Stimulated activated CD8-positive, alpha-beta memory T cell treated with anti-CD3 and anti-CD28 coated beads, Interleukin-4, amount 100 ng/mL, for 4 hours (primary cell): ENCODE results near the gene YKT6.
A peak's percentile ranks its signal among the peaks of the same experiment; 100 is the strongest.

Experiments used
- DNase-seq, 2 donors: peaks; one replicate each; pipeline ENCODE4 v3.0.0-alpha.2; 2020; ENCODE audit warnings: low read depth in 2 of 2, low spot score in 1 of 2

The YKT6 gene

DNA sequence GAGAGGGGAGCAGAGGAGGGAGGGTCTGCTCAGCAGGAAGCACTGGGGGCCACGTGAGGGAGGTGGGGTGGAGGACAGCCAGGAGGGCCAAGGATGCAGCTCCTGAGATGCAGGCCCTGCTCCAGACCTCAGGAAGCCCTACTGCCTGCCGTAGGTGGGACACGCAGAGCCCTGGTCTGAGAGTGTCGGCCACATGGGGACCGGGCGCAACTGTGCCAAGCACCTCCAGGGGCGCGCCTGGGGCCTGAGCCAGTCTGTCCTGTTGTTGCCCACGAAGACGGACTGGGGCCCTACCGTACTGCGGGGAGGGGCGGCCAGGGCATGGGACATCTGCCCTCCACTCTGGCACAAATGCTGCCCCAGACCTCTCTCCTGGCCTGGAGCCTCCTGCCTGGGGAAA is 31.6 kb downstream of the YKT6 start:
- DNase-seq: no peak

- no peak for DNase-seq
Observed at GRCh38 chr7:44232901-44233715, 32.3 kb downstream of the YKT6 start.

DNA sequence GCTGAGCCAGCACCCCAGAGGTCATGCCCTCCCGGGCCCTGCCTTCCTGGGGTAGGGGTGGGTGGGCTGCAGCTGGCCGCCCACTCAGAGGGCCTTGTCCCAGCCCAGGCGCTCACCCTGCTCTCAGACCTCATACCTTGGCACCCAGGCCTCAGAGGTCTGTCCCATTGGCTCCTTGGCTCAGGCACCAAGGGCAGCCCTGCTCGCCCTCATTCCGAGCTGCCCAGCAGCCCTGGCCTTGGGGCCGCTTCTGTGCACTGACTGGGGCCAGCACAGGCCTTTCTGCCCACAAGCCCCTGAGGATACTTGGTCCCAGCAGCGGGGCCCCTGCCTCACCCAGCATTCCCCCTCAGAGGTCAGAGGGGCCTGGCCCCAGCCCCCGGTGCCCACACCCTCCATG is 34.3 kb downstream of the YKT6 start:
- DNase-seq: no peak

GRCh38 chr7:44235582-44236332 is 35.0 kb downstream of the YKT6 start:
- no peak for DNase-seq

DNA sequence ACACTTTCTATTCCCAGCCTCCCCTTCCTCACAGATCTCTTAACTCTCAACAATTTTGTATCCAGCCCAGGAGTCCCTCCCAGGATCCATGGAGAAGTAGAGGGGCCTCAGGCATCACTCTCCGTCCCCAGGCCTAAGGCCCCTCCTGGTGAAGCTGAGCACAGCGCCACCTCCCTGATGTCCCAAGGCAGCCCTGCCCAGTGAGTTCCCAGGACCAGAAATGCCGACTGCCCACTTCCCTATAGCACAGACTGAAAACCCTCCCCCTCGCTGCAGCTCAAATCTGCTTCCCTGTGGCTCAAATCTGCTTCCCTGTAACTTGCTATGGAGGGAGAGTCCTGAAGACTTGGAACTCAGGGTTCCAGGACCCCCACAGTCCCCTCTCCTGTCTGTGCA is 35.6 kb downstream of the YKT6 start:
- DNase-seq: no peak

- no peak for DNase-seq
Observed at GRCh38 chr7:44237696-44238095, 36.9 kb downstream of the YKT6 start.

DNA sequence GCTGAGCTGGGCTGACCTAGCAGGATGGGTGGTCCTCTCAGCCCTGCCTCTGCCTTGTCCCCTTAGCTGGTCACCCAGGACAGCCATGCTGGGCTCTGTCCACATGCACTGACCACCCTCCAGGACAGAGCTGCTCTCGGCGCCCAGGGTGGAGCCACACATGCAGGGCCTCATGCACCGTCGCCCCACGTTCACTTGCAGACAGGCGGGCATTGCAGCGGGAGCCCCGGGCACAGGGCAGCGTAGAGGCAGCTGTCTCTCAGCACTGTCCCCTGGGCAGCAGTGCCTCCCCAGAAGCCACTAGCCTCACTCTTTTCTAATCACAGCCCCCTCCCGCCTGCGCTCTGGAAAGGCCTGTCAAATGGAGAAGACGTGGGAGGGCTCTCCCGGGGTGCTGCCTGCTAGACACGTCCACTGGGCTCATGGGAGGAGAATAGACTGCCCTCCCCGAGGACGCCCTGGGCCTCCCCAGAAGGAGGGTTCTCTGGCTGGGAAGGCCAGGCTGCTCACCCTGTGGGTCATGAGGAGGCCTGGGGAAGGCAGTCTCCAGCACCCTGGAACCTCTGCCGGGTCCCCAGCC is 37.4 kb downstream of the YKT6 start:
- no peak for DNase-seq

GRCh38 chr7:44239361-44239760 is 38.6 kb downstream of the YKT6 start:
- DNase-seq: no peak

DNA sequence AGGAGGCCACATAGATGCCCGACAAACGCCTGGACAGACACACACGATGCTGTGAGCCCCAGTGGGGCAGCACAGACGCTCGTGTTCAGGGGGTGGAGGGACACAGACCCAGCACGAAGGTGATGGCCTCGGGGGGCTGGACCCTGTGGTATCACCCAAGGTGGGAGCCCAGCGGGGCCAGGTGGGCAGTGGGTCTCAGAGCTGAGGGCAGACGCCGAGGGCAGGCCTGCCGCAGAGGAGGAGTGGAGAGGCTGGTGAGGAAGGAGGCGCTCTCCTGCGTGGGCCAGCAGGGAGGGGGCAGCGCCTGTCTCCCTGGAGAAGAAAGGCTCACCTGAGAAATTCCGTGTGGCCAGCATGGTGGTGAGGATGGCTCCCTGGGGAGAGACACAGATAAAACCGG is 39.6 kb downstream of the YKT6 start:
- no peak for DNase-seq

DNA sequence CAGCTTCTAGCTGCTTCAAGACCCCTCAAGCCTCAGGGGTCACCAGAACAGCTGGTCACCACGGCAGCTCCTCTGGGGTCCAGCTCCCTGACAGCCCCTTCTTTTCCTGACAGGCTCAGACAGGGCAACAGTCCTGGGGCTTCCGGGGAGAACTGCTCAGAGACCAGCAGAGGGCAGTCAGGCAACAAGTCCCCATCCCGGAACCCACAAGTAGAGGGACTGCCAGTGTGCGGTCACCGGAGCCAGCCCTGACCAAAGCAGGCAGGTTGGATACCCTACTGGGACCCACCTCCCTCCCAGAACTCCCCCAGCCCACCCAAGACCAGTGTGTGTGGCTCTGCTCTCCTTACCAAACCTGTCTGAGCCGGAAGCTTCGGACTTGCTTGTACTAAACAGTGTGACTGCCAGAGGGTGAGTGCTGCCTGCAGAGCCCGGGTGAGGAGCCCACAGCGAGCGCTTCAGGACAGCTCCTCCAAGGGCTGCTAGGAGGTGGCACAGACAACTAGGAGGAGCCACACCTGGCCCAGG is 40.3 kb downstream of the YKT6 start:
- DNase-seq: peak; percentile 22

DNA sequence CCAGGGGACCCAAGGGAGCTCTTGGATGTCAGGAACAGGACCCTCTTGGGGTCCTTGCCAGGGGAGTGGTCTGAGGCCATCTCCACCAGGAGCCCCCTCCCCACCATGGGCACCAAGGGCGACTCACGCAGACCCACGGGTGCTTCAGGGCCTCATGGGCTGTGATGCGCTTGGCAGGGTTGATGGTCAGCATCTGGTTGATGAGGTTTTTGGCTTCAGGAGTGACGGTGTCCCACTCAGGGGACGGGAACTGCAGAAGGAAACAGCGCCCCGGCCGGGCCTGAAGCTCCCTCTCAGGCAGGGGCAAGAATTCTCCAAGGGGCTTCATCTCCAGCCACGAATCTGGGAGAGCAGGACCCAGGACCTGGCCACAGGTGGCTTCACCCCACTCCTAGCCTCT is 41.3 kb downstream of the YKT6 start:
- no peak for DNase-seq

DNA sequence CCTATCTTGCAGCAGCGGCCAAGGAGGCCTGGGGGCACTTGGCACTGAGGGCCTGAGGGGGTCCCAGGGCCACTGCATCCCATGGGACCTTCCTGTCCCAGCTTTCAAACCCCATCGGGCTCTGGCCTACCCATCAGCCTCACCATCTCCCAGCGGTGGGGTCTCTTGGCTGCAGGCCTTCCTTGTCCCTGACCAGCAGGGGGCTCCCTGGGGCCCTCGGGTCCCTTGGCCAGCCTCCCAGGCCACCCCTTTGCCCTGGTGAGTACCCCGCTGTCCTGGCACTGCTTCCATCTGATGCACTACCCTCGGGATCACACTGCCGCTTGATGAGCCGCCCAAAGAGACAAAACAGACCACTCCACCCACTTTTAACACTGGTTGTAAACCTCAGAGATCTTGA is 43.5 kb downstream of the YKT6 start:
- DNase-seq: no peak

- no peak for DNase-seq
Observed at GRCh38 chr7:44246396-44247113, 45.8 kb downstream of the YKT6 start.

DNA sequence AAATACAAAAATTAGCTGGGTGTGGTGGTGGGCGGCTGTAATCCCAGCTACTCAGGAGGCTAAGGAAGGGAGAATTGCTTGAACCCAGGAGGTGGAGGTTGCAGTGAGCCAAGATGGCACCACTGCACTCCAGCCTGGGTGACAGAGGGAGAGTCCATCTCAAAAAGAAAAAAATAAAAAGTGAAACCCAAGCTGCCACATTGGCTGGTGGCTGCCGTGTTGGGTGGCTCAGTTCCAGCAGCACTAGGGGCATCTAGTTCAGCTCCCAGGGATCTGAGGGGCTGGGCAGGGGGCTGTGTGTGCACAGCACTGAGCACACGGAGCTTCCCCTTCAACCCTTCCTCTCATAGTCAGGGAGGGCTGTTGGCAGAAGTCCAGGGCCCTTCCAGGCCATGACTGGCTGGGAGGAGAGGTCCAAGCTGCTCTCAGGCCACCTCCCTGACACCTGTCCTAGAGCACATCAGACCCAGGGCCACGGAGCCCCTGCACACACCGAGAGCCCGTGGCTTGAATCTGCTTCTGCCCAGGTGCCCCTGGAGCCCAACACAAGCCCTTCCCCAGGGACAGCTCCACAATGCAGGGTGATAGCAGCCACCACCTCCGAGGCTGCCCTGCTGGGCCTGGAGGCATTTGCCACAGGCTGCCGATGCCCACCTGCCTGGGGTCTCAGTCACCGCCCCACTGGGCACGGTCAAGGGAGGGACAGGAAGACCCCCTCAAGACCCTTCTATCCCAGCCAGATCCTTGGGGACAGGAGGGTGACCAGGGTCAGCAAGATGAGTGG is 47.3 kb downstream of the YKT6 start:
- no peak for DNase-seq

- DNase-seq: no peak
Observed at GRCh38 chr7:44249639-44250234, 49.0 kb downstream of the YKT6 start.

- DNase-seq: no peak
Observed at GRCh38 chr7:44251269-44251668, 50.5 kb downstream of the YKT6 start.

GRCh38 chr7:44251881-44252280 is 51.1 kb downstream of the YKT6 start:
- DNase-seq: no peak

DNA sequence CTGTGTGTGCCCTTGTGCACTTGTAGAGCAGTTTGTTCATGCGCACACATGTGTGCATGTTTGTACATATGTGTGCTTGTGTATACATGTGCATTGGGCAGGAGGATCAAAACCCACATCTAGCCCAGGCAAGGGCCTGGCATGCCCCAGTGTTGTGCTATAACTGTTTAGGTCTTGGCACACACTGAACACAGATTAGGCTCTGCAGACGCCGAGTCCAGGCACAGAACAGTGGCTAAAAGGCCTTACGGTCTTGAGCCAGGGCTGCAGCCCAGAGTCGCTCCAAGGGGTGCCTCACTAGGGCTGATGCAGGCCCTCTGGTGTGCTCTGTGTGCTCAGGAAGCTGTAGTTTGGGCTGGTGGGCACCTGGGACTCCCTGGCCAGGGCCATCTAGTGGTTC is 55.7 kb downstream of the YKT6 start:
- no peak for DNase-seq

DNA sequence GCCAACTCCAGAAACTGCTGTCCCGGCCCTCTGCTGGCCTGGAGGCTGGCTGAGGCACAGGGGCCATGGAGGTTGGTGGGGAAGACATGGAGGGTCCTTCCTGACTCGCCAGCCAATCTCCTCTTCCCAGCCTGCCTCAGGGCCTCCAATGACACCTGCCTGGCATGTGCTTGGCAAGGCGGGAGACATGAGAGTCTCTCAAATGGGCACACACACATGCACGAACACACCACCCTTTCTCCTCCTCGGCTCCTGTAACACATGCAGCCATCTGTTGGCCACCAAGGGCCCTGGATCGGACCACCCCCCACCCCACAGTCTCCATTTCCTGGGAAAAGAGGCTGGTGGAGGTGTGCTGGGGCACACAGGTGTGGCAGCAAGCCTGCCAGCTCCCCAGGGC is 56.4 kb downstream of the YKT6 start:
- DNase-seq: no peak
